GM13977 (cell line): Measurements from ENCODE around the gene VMA21.

ENCODE experiments used
- DNase-seq: peaks from one replicate; pipeline ENCODE4 v3.0.0; 2012; ENCODE audit warnings: low spot score
- in situ Hi-C: fragments of 300-500 bp; cut with MboI; formaldehyde crosslinking; loops from one replicate; pipeline ENCODE4 v1.12.0; 2022; ENCODE audit warnings: low sequenced_read_pairs, low pct_unique_long_range_greater_than_20kb, mixed read lengths, inconsistent platforms; ENCODE audit not compliant: unreplicated experiment
- TF ChIP-seq, protein P1 (sequence below): IDR thresholded peaks from 2 replicates; pipeline ENCODE4 v1.5.1; 2012; ENCODE audit warnings: mild to moderate bottlenecking, control low read depth; ENCODE audit not compliant: insufficient read depth; ENCODE audit errors: extremely low read depth, missing control alignments

VMA21 gene

DNA sequence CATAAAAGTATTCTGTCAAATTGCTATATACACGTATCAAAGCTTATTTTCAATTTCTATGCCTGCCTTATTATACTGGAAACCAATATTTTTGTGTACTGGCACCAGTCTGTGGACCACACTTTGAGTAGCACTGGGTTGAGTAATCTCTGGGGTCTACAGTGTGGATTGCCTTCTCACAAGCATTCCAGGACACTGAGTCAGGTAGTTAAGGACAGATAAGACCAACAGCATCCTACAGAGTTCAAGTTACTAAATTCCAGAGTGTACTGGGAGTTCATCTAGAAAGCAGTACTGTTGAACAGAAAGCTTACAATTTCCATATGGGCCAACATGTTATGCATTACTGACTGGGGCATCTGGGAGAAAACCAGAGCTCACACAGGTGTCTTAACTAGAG, 61.8 kb downstream of the VMA21 start:
- in situ Hi-C loops = no loop called here
- TF ChIP-seq, protein P1, sequence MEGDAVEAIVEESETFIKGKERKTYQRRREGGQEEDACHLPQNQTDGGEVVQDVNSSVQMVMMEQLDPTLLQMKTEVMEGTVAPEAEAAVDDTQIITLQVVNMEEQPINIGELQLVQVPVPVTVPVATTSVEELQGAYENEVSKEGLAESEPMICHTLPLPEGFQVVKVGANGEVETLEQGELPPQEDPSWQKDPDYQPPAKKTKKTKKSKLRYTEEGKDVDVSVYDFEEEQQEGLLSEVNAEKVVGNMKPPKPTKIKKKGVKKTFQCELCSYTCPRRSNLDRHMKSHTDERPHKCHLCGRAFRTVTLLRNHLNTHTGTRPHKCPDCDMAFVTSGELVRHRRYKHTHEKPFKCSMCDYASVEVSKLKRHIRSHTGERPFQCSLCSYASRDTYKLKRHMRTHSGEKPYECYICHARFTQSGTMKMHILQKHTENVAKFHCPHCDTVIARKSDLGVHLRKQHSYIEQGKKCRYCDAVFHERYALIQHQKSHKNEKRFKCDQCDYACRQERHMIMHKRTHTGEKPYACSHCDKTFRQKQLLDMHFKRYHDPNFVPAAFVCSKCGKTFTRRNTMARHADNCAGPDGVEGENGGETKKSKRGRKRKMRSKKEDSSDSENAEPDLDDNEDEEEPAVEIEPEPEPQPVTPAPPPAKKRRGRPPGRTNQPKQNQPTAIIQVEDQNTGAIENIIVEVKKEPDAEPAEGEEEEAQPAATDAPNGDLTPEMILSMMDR = no peak
- DNase-seq = no peak
